ENCODE measurements around the gene PMP22. TPM values are rescaled to one million over a fixed set of nuclear protein-coding genes. Genes with fewer than 3 reads are reported as not detected.

The PMP22 gene
- polyA plus RNA-seq, 1 donor from 2014 or later: not detected

DNA sequence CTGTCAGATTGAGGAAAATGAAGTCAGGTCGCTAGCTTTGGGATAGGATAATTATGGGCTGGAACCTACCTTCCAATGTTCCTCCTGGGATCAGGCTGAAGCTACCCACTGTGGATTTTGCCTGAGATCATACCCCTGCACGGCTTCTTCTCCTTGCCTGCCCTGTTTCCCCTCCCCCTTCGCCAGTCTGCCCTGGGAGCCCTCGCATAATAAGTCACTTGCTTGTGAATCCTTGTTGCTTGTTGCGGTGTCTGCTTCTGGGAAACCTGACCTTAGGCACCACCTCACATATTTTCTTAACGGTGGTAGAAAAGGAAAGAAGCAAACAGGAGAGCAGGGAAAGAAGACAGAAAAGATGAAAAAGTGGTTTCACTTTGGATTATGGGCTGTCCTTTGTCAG lies 13.3 kb upstream of the PMP22 start:
- TF ChIP-seq, protein P1, sequence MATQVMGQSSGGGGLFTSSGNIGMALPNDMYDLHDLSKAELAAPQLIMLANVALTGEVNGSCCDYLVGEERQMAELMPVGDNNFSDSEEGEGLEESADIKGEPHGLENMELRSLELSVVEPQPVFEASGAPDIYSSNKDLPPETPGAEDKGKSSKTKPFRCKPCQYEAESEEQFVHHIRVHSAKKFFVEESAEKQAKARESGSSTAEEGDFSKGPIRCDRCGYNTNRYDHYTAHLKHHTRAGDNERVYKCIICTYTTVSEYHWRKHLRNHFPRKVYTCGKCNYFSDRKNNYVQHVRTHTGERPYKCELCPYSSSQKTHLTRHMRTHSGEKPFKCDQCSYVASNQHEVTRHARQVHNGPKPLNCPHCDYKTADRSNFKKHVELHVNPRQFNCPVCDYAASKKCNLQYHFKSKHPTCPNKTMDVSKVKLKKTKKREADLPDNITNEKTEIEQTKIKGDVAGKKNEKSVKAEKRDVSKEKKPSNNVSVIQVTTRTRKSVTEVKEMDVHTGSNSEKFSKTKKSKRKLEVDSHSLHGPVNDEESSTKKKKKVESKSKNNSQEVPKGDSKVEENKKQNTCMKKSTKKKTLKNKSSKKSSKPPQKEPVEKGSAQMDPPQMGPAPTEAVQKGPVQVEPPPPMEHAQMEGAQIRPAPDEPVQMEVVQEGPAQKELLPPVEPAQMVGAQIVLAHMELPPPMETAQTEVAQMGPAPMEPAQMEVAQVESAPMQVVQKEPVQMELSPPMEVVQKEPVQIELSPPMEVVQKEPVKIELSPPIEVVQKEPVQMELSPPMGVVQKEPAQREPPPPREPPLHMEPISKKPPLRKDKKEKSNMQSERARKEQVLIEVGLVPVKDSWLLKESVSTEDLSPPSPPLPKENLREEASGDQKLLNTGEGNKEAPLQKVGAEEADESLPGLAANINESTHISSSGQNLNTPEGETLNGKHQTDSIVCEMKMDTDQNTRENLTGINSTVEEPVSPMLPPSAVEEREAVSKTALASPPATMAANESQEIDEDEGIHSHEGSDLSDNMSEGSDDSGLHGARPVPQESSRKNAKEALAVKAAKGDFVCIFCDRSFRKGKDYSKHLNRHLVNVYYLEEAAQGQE (IDR thresholded peaks at IDR 0.05; ENCODE audit: borderline replicate concordance): no peak
- no peak for TF ChIP-seq SMC3 (conservative IDR thresholded peaks at IDR 0.05; ENCODE audit: poor library complexity)
- TF ChIP-seq EZH2 (IDR thresholded peaks at IDR 0.05; ENCODE audit: borderline replicate concordance, insufficient read depth, low read length, poor library complexity, severe bottlenecking): no peak
- TF ChIP-seq TAF1 (IDR thresholded peaks at IDR 0.05; ENCODE audit: low read depth): no peak
- TF ChIP-seq RAD21 (conservative IDR thresholded peaks at IDR 0.05): no peak
- TF ChIP-seq POLR2AphosphoS5 (IDR thresholded peaks at IDR 0.05): no peak
- TF ChIP-seq, protein P2, sequence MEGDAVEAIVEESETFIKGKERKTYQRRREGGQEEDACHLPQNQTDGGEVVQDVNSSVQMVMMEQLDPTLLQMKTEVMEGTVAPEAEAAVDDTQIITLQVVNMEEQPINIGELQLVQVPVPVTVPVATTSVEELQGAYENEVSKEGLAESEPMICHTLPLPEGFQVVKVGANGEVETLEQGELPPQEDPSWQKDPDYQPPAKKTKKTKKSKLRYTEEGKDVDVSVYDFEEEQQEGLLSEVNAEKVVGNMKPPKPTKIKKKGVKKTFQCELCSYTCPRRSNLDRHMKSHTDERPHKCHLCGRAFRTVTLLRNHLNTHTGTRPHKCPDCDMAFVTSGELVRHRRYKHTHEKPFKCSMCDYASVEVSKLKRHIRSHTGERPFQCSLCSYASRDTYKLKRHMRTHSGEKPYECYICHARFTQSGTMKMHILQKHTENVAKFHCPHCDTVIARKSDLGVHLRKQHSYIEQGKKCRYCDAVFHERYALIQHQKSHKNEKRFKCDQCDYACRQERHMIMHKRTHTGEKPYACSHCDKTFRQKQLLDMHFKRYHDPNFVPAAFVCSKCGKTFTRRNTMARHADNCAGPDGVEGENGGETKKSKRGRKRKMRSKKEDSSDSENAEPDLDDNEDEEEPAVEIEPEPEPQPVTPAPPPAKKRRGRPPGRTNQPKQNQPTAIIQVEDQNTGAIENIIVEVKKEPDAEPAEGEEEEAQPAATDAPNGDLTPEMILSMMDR (IDR thresholded peaks at IDR 0.05; ENCODE audit: poor library complexity, severe bottlenecking): no peak
- no peak for TF ChIP-seq MXI1 (conservative IDR thresholded peaks at IDR 0.05; ENCODE audit: poor library complexity, severe bottlenecking)
- no peak for TF ChIP-seq EP300 (conservative IDR thresholded peaks at IDR 0.05; ENCODE audit: poor library complexity, severe bottlenecking)
- Histone ChIP-seq H3K9ac (ENCODE audit: low read length) (no peak overlapping the region), H3K9me2 (ENCODE audit: insufficient read depth, low read length) (no peaks in the 10 kb centered on the region), H3K27ac (ENCODE audit: low read length) (no peak overlapping the region), H3F3A (ENCODE audit: insufficient read depth, low read length, poor library complexity, severe bottlenecking) (no peaks in the 10 kb centered on the region), H4K20me1 (ENCODE audit: insufficient read depth) (no peaks in the 10 kb centered on the region), H3K9me3 (ENCODE audit: low read length) (no peaks in the 10 kb centered on the region), H3K27me3 (ENCODE audit: insufficient read depth, low read depth, low read length) (no peaks in the 10 kb centered on the region), H3K79me2 (replicated peaks; ENCODE audit: insufficient read depth, low read length) (no peaks in the 10 kb centered on the region), H3K4me3 (ENCODE audit: low read length) (peak overlapping the region; percentile 1), H3K36me3 (ENCODE audit: insufficient read depth, low read length) (no peaks in the 10 kb centered on the region), H2AFZ (ENCODE audit: low read depth, low read length) (no peak overlapping the region), H3K4me2 (ENCODE audit: low read length) (no peak overlapping the region)

DNA sequence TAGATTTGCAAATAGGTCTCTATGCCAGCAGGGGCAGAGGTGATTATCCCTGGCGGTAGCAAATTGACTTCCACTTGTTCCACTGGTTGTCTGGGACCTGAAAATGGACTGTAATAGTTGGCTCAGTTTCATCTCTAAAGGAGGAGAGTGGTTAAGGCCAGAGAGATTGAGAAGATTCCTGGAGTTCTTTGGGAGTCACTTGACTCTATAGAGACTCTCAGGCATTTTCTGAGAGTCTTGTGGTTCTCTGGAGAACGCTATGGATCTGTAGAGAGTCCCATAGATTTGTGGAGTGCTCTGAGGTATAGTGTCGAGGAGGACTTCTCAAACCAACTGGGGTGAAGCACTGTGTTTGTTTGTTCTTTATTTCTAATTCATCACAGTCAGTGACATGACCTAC lies 8.9 kb upstream of the PMP22 start:
- Histone ChIP-seq H3K9me3 (ENCODE audit: low read length) (no peaks in the 10 kb centered on the region), H3K9me2 (ENCODE audit: insufficient read depth, low read length) (no peaks in the 10 kb centered on the region), H3K9ac (ENCODE audit: low read length) (no peak overlapping the region), H3F3A (ENCODE audit: insufficient read depth, low read length, poor library complexity, severe bottlenecking) (no peaks in the 10 kb centered on the region), H3K27ac (ENCODE audit: low read length) (no peak overlapping the region), H2AFZ (ENCODE audit: low read depth, low read length) (no peak overlapping the region), H3K79me2 (replicated peaks; ENCODE audit: insufficient read depth, low read length) (no peaks in the 10 kb centered on the region), H4K20me1 (ENCODE audit: insufficient read depth) (no peaks in the 10 kb centered on the region), H3K4me2 (ENCODE audit: low read length) (no peak overlapping the region), H3K4me3 (ENCODE audit: low read length) (no peak overlapping the region), H3K36me3 (ENCODE audit: insufficient read depth, low read length) (no peaks in the 10 kb centered on the region), H3K27me3 (ENCODE audit: insufficient read depth, low read depth, low read length) (no peaks in the 10 kb centered on the region)
- TF ChIP-seq EP300 (conservative IDR thresholded peaks at IDR 0.05; ENCODE audit: poor library complexity, severe bottlenecking) (no peak), MXI1 (conservative IDR thresholded peaks at IDR 0.05; ENCODE audit: poor library complexity, severe bottlenecking) (no peak), SMC3 (conservative IDR thresholded peaks at IDR 0.05; ENCODE audit: poor library complexity) (no peak), POLR2AphosphoS5 (IDR thresholded peaks at IDR 0.05) (no peak), TAF1 (IDR thresholded peaks at IDR 0.05; ENCODE audit: low read depth) (no peak), EZH2 (IDR thresholded peaks at IDR 0.05; ENCODE audit: borderline replicate concordance, insufficient read depth, low read length, poor library complexity, severe bottlenecking) (no peak), RAD21 (conservative IDR thresholded peaks at IDR 0.05) (no peak)
- TF ChIP-seq, protein P1 (IDR thresholded peaks at IDR 0.05; ENCODE audit: borderline replicate concordance): no peak
- TF ChIP-seq, protein P2 (IDR thresholded peaks at IDR 0.05; ENCODE audit: poor library complexity, severe bottlenecking): no peak
